GM21515 (cell line): ENCODE data around the gene MTREX.

Experiments used
- ATAC-seq: cut with Tn5 transposase; IDR thresholded peaks from one replicate; pipeline ENCODE4 v1.9.1; 2021; ENCODE audit not compliant: unreplicated experiment

The MTREX gene

GRCh38 chr5:55470282-55470681 lies 162.5 kb downstream of the MTREX start:
- no peak for ATAC-seq

GRCh38 chr5:55471468-55471867 lies 163.7 kb downstream of the MTREX start:
- ATAC-seq, result no peak

GRCh38 chr5:55472642-55473041 lies 164.9 kb downstream of the MTREX start:
- ATAC-seq, result no peak
